ENCODE measurements around the gene ZFYVE28. TPM values are rescaled to one million over a fixed set of nuclear protein-coding genes. Genes with fewer than 3 reads are reported as not detected.

Gene ZFYVE28
- total RNA-seq, 1 donor from 2014 or later: 1.3 TPM

- TF ChIP-seq, protein P1, sequence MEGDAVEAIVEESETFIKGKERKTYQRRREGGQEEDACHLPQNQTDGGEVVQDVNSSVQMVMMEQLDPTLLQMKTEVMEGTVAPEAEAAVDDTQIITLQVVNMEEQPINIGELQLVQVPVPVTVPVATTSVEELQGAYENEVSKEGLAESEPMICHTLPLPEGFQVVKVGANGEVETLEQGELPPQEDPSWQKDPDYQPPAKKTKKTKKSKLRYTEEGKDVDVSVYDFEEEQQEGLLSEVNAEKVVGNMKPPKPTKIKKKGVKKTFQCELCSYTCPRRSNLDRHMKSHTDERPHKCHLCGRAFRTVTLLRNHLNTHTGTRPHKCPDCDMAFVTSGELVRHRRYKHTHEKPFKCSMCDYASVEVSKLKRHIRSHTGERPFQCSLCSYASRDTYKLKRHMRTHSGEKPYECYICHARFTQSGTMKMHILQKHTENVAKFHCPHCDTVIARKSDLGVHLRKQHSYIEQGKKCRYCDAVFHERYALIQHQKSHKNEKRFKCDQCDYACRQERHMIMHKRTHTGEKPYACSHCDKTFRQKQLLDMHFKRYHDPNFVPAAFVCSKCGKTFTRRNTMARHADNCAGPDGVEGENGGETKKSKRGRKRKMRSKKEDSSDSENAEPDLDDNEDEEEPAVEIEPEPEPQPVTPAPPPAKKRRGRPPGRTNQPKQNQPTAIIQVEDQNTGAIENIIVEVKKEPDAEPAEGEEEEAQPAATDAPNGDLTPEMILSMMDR (IDR thresholded peaks at IDR 0.05; ENCODE audit: insufficient read depth, low read length, severe bottlenecking): no peak
- no peak for FAIRE-seq
- DNase-seq (ENCODE audit: low read depth): peak; percentile 95
- Histone ChIP-seq H3K27me3 (ENCODE audit: control insufficient read depth, insufficient read depth, low read length) (no peaks in the 10 kb centered on the region), H3K4me3 (ENCODE audit: low read depth, low read length) (peak overlapping the region; percentile 66), H3K36me3 (ENCODE audit: control insufficient read depth, insufficient read depth, low read length) (peaks cover 14% of the 10 kb centered on the region)
Measured at GRCh38 chr4:2262145-2262943, 156.1 kb downstream of the ZFYVE28 start.

GRCh38 chr4:2261853-2262144 lies 156.6 kb downstream of the ZFYVE28 start, which contains the start of gene MXD4:
Gene MXD4, minus strand, starts transcription at chr4:2262109. Its CDS starts 129 bp downstream, at chr4:2261980.
- no peak for FAIRE-seq

DNA sequence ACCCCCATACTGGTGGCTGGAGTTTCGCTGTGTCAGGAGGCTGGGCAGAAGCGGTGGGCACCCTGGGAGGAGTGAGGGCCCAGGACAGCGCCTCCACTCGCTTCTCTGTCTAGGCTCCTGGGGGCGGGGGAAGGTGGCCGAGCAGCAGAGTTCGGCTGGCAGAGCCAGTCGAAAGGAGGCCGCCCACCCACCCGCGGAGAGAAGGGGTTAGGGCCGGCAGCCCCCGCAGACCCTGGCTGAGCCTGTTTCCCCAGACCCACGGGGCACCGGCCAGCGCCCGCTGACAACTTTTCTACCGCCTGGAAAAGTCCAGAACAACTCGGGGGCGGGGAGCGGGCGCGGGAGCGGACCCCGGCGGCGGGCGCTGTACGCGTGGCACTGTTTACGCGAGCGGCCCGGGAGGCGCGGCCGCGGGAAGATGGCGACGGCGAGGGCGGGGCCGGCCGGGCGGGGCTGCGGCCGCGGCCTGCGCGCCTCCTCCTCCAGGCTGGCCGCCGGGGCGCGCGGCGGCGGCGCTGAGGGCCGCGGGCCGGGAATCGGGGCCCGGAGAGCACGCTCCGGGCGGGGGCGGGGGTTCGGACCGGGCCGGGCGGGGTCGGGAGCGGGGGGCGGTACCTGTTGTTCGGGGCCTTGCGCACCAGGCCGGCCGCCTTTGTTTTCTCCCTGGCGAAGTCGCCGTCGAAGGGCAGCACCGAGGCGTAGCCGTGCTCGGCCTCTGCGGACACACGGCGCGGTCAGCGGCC lies 157.2 kb downstream of the ZFYVE28 start:
- Histone ChIP-seq H3K27me3 (ENCODE audit: control insufficient read depth, insufficient read depth, low read length) (no peaks in the 10 kb centered on the region), H3K36me3 (ENCODE audit: control insufficient read depth, insufficient read depth, low read length) (peaks cover 14% of the 10 kb centered on the region), H3K4me3 (ENCODE audit: low read depth, low read length) (peak overlapping the region; percentile 81)
- TF ChIP-seq, protein P1 (IDR thresholded peaks at IDR 0.05; ENCODE audit: insufficient read depth, low read length, severe bottlenecking): no peak
- DNase-seq (ENCODE audit: low read depth) (no peak), FAIRE-seq (no peak)

More at GRCh38 chr4:2261853-2262144, 156.6 kb downstream of the ZFYVE28 start, which contains the start of gene MXD4:
- H3K27me3 ChIP-seq (ENCODE audit: control insufficient read depth, insufficient read depth, low read length): no peaks in the 10 kb centered on the region
- TF ChIP-seq, protein P1 (IDR thresholded peaks at IDR 0.05; ENCODE audit: insufficient read depth, low read length, severe bottlenecking): no peak
- DNase-seq (ENCODE audit: low read depth): no peak
- H3K36me3 ChIP-seq (ENCODE audit: control insufficient read depth, insufficient read depth, low read length): peaks cover 14% of the 10 kb centered on the region
- H3K4me3 ChIP-seq (ENCODE audit: low read depth, low read length): peak within 1 kb of the TSS; percentile 81

DNA sequence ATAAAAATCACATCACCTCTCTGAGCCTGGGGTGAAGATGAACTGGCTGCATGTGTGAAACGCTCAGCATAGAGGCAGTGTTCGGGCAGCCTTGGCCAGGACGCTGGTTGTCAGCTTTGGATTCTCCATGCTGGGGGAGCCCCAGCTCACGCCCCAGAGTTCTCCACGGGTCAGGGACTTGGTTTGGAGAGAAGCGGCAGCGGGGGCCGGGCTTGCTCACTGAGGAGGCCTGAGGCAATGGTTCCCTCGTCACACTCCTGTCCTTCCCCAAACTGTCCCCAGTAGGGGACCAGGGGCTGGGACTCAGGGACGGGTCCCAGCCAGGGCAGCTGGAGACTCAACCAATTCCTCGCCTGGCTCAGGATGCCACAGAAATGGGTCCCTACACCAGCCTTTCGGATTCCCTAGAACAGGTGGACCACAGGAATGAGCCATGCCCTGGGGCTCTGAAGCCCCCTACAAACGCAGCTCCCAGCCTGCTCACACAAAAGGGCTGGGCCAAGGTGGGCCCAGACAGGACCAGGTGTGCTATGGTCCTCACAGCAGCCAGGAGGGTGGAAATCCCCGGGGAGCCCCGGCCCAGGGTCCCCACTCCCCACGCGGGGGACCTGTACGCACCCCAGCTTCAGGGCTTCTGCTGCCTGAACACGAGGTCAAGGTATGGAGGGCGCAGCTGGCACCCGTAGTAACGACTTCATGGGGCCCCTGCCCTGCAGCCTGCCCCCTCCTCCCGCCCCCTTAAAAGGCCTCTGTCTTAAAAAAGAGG lies 157.9 kb downstream of the ZFYVE28 start:
- Histone ChIP-seq H3K36me3 (ENCODE audit: control insufficient read depth, insufficient read depth, low read length) (peaks cover 14% of the 10 kb centered on the region), H3K27me3 (ENCODE audit: control insufficient read depth, insufficient read depth, low read length) (no peaks in the 10 kb centered on the region), H3K4me3 (ENCODE audit: low read depth, low read length) (peak overlapping the region; percentile 81)
- TF ChIP-seq, protein P1 (IDR thresholded peaks at IDR 0.05; ENCODE audit: insufficient read depth, low read length, severe bottlenecking): no peak
- no peak for FAIRE-seq
- DNase-seq (ENCODE audit: low read depth): no peak

- TF ChIP-seq, protein P1 (IDR thresholded peaks at IDR 0.05; ENCODE audit: insufficient read depth, low read length, severe bottlenecking): no peak
- no peak for DNase-seq (ENCODE audit: low read depth)
- H3K36me3 ChIP-seq (ENCODE audit: control insufficient read depth, insufficient read depth, low read length): peaks cover 14% of the 10 kb centered on the region
- no peaks in the 10 kb centered on the region for H3K27me3 ChIP-seq (ENCODE audit: control insufficient read depth, insufficient read depth, low read length)
- no peak overlapping the region for H3K4me3 ChIP-seq (ENCODE audit: low read depth, low read length)
- no peak for FAIRE-seq
Measured at GRCh38 chr4:2259541-2260343, 158.7 kb downstream of the ZFYVE28 start.
